Stomach smooth muscle (tissue), 2 donors: ENCODE results near the gene FBXL20.
"Not testable (repeated sequence)": the region's sequence is repeated elsewhere in the genome, so short reads cannot be mapped to it uniquely, and the experiment has no call there.

Source experiments
- H3K27ac ChIP-seq: one replicate; pipeline ENCODE4 v1.7.0; 2013; ENCODE audit warnings: mild to moderate bottlenecking, low read length, inconsistent platforms
- H3K27me3 ChIP-seq, 2 donors: one replicate each; pipeline ENCODE4 v1.7.0; 2013; ENCODE audit warnings: low read length in 2 of 2; ENCODE audit not compliant: insufficient read depth in 2 of 2, control insufficient read depth in 1 of 2
- H3K36me3 ChIP-seq, 2 donors: one replicate each; pipeline ENCODE4 v1.7.0; 2013; ENCODE audit warnings: low read length in 2 of 2; ENCODE audit not compliant: control insufficient read depth in 2 of 2, insufficient read depth in 2 of 2
- H3K4me1 ChIP-seq: one replicate; pipeline ENCODE4 v1.7.0; 2013; ENCODE audit warnings: low read length; ENCODE audit not compliant: control insufficient read depth, insufficient read depth
- H3K4me3 ChIP-seq, 2 donors: one replicate each; pipeline ENCODE4 v1.7.0; 2013; ENCODE audit warnings: low read length in 2 of 2
- H3K9ac ChIP-seq, 2 donors: one replicate each; pipeline ENCODE4 v1.7.0; 2013; ENCODE audit warnings: low read length in 2 of 2, mild to moderate bottlenecking in 1 of 2
- H3K9me3 ChIP-seq, 2 donors: one replicate each; pipeline ENCODE4 v1.7.0; 2013; ENCODE audit warnings: low read length in 2 of 2; ENCODE audit not compliant: control insufficient read depth in 2 of 2
- donor health status: healthy.
- donor health status: Pancreatic carcinoma.

The FBXL20 gene

DNA sequence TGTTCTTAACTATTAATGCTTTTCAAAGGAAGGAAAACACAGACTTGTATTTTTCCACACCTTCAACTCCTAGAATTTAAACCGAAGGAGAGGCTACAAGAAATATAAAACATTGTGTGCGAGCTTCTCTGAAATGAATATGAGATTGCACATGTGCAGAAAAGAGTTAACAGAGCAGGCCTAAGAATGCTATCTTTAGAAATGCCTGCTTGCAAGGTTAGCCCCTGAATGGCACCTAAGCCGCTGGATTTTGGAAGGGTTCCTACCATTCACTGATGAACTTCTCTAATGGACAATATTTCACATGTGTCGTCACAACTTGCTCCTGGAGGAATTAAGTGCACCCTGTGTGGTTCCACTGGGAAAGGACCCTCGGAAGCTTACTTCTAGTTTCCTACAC is 69.3 kb downstream of the FBXL20 start:
- Histone ChIP-seq H3K27me3 (no peaks in the 10 kb centered on the region), H3K9me3 (no peaks in the 10 kb centered on the region), H3K36me3 (no peaks in the 10 kb centered on the region), H3K9ac (no peak overlapping the region), H3K4me1 (no peaks in the 10 kb centered on the region), H3K27ac (no peak overlapping the region), H3K4me3 (no peak overlapping the region)

DNA sequence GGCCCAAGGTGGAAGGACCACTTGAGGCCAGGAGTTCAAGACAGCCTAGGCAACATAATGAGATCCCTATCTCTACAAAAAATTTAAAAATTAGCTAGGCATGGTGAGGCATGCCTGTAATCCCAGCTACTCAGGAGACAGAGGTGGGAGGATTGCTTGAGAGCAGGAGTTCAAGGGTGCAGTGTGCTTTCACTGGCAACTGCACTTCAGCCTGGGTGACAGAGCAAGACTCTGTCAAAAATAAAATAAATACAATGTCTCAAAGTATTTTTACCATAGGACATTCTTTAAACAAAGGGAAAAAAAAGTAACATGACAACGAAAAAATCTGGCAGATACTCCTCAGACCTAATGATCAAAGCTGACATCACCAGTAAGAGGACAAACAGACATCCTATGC is 72.6 kb downstream of the FBXL20 start:
- H3K36me3 ChIP-seq: no peaks in the 10 kb centered on the region
- no peak overlapping the region for H3K9ac ChIP-seq
- no peaks in the 10 kb centered on the region for H3K4me1 ChIP-seq
- H3K27me3 ChIP-seq: no peaks in the 10 kb centered on the region
- no peak overlapping the region for H3K4me3 ChIP-seq
- no peaks in the 10 kb centered on the region for H3K9me3 ChIP-seq
- no peak overlapping the region for H3K27ac ChIP-seq

DNA sequence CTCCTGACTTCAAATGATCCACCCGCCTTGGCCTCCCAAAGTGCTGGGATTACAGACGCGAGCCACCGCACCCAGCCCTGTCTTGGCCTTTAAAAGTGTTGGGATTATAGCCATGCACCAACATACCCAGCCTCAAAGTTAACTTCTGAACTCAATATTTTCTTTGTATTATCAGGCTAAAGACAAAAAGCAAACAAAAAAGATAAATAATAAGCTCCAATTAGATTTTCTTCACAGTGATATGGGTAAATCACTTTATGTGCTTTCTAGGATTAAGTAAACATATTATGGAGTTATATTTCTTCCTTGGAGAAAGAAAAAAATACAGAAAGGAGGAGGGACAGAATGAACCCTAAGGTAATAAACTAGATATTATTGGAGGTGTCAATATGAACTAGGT is 74.3 kb downstream of the FBXL20 start:
- no peak overlapping the region for H3K27ac ChIP-seq
- no peaks in the 10 kb centered on the region for H3K9me3 ChIP-seq

DNA sequence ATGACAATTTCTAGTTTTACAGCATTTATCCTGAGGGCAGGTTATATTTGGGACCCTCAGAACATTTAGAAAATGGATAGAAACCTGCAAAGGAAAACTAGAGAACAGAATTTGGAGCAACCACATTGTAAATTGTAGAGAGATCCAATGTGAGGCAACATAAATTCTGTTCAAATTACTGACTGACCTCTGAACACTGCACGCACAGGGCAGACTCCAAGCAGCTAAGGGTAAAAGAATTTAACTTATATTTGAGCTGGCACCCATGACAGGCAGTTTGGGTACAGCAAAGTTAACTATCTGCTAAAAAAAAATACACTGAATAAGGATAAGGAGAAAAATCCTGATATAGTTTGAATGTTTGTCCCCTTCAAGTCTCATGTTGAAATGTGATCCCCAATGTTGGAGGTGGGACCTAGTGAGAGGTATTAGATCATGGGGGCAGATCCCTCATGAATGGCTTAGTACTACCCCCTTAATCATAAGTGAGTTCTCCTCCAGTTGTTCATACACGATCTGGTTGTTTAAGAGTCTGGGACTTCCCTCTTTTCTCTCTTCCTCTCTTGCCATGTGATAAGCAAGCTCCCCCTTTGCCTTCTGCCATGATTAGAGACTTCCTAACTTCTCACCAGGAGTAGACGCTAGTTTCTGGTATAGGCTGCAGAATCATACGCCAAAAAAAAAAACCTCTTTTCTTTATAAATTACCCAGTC is 75.7 kb downstream of the FBXL20 start:
- no peak overlapping the region for H3K9ac ChIP-seq
- no peaks in the 10 kb centered on the region for H3K36me3 ChIP-seq
- no peaks in the 10 kb centered on the region for H3K4me1 ChIP-seq
- no peaks in the 10 kb centered on the region for H3K9me3 ChIP-seq
- no peak overlapping the region for H3K27ac ChIP-seq
- H3K27me3 ChIP-seq: no peaks in the 10 kb centered on the region
- no peak overlapping the region for H3K4me3 ChIP-seq

More for the DNA sequence above, 74.3 kb downstream of the FBXL20 start:
- Histone ChIP-seq H3K4me3 (no peak overlapping the region), H3K9ac (no peak overlapping the region), H3K27me3 (no peaks in the 10 kb centered on the region), H3K4me1 (no peaks in the 10 kb centered on the region), H3K36me3 (no peaks in the 10 kb centered on the region)

DNA sequence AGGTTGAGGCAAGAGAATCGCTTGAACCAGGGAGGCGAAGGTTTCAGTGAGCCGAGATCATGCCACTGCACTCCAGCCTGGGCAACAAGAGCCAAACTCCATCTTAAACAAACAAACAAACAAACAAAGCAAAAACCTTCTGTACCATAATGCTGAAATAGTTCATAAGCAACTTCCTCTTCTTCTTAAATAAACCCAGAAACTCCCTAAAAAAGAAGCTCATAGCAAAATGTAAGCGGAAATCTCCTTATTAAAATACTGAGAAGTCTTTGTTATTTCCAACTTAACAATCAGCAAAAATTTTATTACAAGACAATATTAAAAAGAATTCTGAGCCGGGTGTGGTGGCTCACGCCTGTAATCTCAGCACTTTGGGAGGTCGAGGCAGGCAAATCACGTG is 82.8 kb downstream of the FBXL20 start:
- Histone ChIP-seq H3K4me3 (no peak overlapping the region), H3K9ac (no peak overlapping the region), H3K4me1 (no peaks in the 10 kb centered on the region), H3K36me3 (peaks cover 0 to 2% of the 10 kb centered on the region in 2 donors), H3K9me3 (no peaks in the 10 kb centered on the region), H3K27ac (no peak overlapping the region), H3K27me3 (no peaks in the 10 kb centered on the region)

DNA sequence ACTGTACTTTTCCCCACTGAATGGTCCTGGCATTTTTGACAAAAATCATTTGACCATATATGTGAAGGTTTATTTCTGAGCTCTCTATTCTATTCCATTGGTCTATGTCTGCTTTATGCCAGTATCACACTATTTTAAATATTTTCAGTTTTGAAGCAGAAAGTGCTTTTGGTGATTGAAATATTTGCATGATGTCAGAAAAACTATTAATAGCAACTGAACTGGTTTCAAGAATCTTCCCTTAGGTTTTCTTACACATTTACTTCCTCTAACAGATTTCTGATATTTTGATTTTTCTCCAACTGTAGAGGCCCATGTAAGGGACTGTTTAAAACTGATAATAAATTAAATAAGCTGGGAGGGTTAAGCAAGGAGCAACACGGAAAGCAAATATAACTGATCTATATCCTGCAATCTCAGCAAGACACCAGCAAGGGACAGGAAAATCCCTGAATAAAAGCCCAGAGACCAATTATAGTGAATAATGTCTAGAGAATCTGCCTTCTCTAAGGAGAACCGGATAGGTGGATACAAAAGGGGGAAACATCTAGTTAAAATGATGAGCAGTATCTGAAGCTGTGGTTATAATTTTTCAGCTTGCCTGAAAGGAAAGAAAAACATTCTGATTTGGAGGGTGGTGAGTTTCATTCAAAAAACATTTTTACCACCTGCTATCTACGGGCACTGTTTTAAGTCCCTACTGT is 94.8 kb downstream of the FBXL20 start:
- Histone ChIP-seq H3K4me3 (no peak overlapping the region), H3K27me3 (no peaks in the 10 kb centered on the region), H3K4me1 (no peaks in the 10 kb centered on the region), H3K36me3 (peaks cover 2 to 4% of the 10 kb centered on the region in 2 donors), H3K9ac (peak overlapping the region in 1 of 2 donors; percentile 35), H3K27ac (no peak overlapping the region), H3K9me3 (no peaks in the 10 kb centered on the region)

DNA sequence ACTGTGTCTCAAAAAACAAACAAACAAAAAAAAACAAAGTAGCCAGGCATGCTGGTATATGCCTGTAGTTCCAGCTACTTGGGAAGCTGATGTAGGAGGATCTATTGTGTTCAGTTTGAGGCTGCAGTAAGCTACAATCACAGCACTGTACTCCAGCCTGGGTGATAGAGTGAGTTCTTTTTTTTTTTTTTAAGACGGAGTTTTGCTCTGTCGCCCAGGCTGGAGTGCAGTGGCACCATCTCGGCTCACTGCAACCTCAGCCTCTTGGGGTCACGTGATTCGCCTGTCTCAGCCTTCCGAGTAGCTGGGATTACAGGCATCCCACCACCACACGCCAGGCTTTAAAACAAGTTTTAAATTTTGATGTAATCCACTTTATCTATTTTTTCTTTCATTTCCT is 95.4 kb downstream of the FBXL20 start:
- H3K4me3 ChIP-seq: no peak overlapping the region
- H3K4me1 ChIP-seq: no peaks in the 10 kb centered on the region
- H3K9me3 ChIP-seq: no peaks in the 10 kb centered on the region
- H3K27ac ChIP-seq: no peak overlapping the region
- no peaks in the 10 kb centered on the region for H3K27me3 ChIP-seq
- H3K9ac ChIP-seq: no peak overlapping the region
- peaks cover 2 to 5% of the 10 kb centered on the region in 2 donors for H3K36me3 ChIP-seq

DNA sequence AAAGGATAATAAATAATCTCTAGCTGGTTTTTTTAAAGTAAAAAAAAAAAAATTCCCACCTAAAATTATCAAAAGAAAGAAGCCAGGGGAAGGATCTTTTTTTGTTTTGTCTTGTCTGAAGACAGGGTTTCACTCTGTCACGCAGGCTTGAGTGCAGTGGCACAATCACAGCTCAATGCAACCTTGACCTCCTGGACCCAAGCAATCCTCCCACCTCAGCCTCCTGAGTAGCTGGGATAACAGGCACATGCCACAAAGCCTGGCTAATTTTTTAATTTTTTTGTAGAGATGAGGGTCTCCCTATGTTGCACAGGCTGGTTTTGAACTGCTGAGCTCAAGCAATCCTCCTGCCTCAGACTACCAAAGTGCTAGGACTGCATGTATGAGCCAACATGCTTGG is 97.2 kb downstream of the FBXL20 start:
- Histone ChIP-seq H3K27ac (no peak overlapping the region), H3K9me3 (no peaks in the 10 kb centered on the region), H3K9ac (no peak overlapping the region), H3K27me3 (no peaks in the 10 kb centered on the region), H3K4me3 (no peak overlapping the region), H3K4me1 (no peaks in the 10 kb centered on the region), H3K36me3 (peaks cover 2 to 9% of the 10 kb centered on the region in 2 donors)

DNA sequence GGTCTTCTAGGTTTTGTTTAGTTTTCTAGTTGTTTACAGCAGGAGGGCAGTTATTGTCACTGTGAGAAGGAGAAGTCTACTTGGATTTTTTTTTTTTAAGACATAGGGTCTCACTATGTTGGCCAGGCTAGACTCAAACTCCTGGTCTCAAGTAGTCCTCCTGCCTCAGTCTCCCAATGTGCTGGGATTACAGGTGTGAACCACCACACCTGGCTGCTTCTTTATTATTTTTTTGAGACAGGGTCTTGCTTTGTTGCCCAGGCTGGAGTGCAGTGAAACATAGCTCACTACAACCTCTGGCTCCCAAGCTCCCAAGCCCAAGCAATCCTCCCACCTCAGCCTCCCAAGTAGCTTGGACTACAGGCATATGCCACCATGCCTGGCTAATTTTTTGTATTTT is 107.4 kb downstream of the FBXL20 start:
- Histone ChIP-seq H3K4me3 (no peak overlapping the region), H3K4me1 (no peaks in the 10 kb centered on the region), H3K36me3 (peaks cover 6 to 7% of the 10 kb centered on the region in 2 donors), H3K27me3 (no peaks in the 10 kb centered on the region), H3K9ac (no peak overlapping the region), H3K9me3 (no peaks in the 10 kb centered on the region), H3K27ac (no peak overlapping the region)

DNA sequence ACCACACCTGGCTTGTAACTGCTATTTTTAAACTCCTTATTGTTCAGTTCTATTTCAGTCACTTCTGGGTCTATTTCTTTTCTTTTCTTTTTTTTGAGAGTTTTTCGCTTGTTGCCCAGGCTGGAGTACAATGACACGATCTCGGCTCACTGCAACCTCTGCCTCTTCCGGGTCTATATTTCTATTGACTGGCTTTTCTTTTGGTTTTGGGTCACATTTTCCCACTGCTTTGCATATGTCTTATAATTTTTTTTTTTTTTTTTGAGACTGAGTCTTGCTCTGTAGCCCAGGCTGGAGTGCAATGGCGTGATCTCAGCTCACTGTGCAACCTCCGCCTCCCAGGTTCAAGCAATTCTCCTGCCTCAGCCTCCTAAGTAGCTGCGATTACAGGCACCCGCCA is 108.9 kb downstream of the FBXL20 start:
- not testable (repeated sequence) for H3K27me3 ChIP-seq, H3K36me3 ChIP-seq, H3K9me3 ChIP-seq, H3K4me3 ChIP-seq, H3K27ac ChIP-seq, H3K9ac ChIP-seq, H3K4me1 ChIP-seq

DNA sequence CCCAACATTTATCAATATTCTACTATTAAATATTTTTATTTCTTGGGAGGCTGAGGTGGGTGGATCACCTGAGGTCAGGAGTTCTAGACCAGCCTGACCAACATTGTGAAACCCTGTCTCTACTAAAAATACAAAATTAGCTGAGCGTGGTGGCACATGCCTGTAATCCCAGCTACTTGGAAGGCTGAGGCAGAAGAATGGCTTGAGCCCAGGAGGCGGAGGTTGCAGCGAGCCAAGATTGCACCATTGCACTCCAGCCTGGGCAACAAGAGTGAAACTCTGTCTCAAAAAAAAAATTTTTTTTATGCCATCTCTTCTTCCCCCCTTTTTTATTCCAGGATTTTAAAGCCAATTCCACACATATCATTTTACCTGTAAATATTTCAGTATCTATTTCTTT is 114.9 kb downstream of the FBXL20 start:
- H3K27ac ChIP-seq: not testable (repeated sequence)

More for the DNA sequence above, 114.9 kb downstream of the FBXL20 start:
- not testable (repeated sequence) for H3K27me3 ChIP-seq, H3K36me3 ChIP-seq, H3K4me3 ChIP-seq, H3K9ac ChIP-seq, H3K9me3 ChIP-seq, H3K4me1 ChIP-seq
